Subcutaneous abdominal adipose tissue (tissue), 5 donors: ENCODE results near the gene ADGB.

Experiments
- H3K27ac ChIP-seq: one replicate; pipeline ENCODE4 v1.7.0; 2013; ENCODE audit warnings: low read depth, mild to moderate bottlenecking, inconsistent platforms, low read length, moderate library complexity
- H3K27me3 ChIP-seq, 5 donors: one replicate each; pipeline ENCODE4 v1.7.0; 2013; ENCODE audit warnings: low read length in 5 of 5, inconsistent platforms in 1 of 5; ENCODE audit not compliant: control insufficient read depth in 5 of 5, insufficient read depth in 4 of 5
- H3K36me3 ChIP-seq, 5 donors: one replicate each; pipeline ENCODE4 v1.7.0; 2013; ENCODE audit warnings: low read length in 5 of 5; ENCODE audit not compliant: control insufficient read depth in 5 of 5, insufficient read depth in 5 of 5
- H3K4me1 ChIP-seq, 5 donors: one replicate each; pipeline ENCODE4 v1.7.0; 2013; ENCODE audit warnings: low read length in 5 of 5, mild to moderate bottlenecking in 3 of 5, moderate library complexity in 1 of 5; ENCODE audit not compliant: control insufficient read depth in 5 of 5, insufficient read depth in 5 of 5
- H3K4me3 ChIP-seq, 5 donors: one replicate each; pipeline ENCODE4 v1.7.0; 2013; ENCODE audit warnings: low read length in 5 of 5, low read depth in 1 of 5
- H3K9ac ChIP-seq, 5 donors: one replicate each; pipeline ENCODE4 v1.7.0; 2013; ENCODE audit warnings: low read length in 5 of 5, mild to moderate bottlenecking in 4 of 5, moderate library complexity in 3 of 5
- H3K9me3 ChIP-seq, 5 donors: one replicate each; pipeline ENCODE4 v1.7.0; 2013; ENCODE audit warnings: low read length in 5 of 5; ENCODE audit not compliant: control insufficient read depth in 5 of 5
- donor health status: healthy.
- donor health status: healthy.
- donor health status: healthy.
- donor health status: healthy.
- donor health status: healthy.

Gene ADGB

GRCh38 chr6:146664871-146665360 is 66.1 kb downstream of the ADGB start:
- Histone ChIP-seq H3K9ac (no peak overlapping the region), H3K4me3 (no peak overlapping the region), H3K27ac (no peak overlapping the region), H3K9me3 (no peaks in the 10 kb centered on the region), H3K36me3 (no peaks in the 10 kb centered on the region), H3K27me3 (peaks cover 0 to 4% (median 0%) of the 10 kb centered on the region in 5 donors), H3K4me1 (no peaks in the 10 kb centered on the region)

- Histone ChIP-seq H3K9me3 (no peaks in the 10 kb centered on the region), H3K4me3 (no peak overlapping the region), H3K36me3 (no peaks in the 10 kb centered on the region), H3K4me1 (no peaks in the 10 kb centered on the region), H3K27me3 (peaks cover 0 to 4% (median 0%) of the 10 kb centered on the region in 5 donors), H3K9ac (no peak overlapping the region), H3K27ac (no peak overlapping the region)
Observed at GRCh38 chr6:146666909-146667308, 68.1 kb downstream of the ADGB start.

- Histone ChIP-seq H3K4me1 (no peaks in the 10 kb centered on the region), H3K27me3 (peaks cover 0 to under 1% (median 0%) of the 10 kb centered on the region in 5 donors), H3K4me3 (no peak overlapping the region), H3K36me3 (no peaks in the 10 kb centered on the region), H3K9ac (no peak overlapping the region), H3K27ac (no peak overlapping the region), H3K9me3 (no peaks in the 10 kb centered on the region)
Observed at GRCh38 chr6:146670161-146670560, 71.4 kb downstream of the ADGB start.

GRCh38 chr6:146673069-146673468 is 74.3 kb downstream of the ADGB start:
- no peak overlapping the region for H3K4me3 ChIP-seq
- H3K36me3 ChIP-seq, result no peaks in the 10 kb centered on the region
- no peak overlapping the region for H3K9ac ChIP-seq
- no peaks in the 10 kb centered on the region for H3K4me1 ChIP-seq
- no peaks in the 10 kb centered on the region for H3K9me3 ChIP-seq
- no peaks in the 10 kb centered on the region for H3K27me3 ChIP-seq
- no peak overlapping the region for H3K27ac ChIP-seq

GRCh38 chr6:146679386-146679785 is 80.6 kb downstream of the ADGB start:
- no peaks in the 10 kb centered on the region for H3K27me3 ChIP-seq
- H3K27ac ChIP-seq, result no peak overlapping the region
- no peak overlapping the region for H3K9ac ChIP-seq
- no peaks in the 10 kb centered on the region for H3K36me3 ChIP-seq
- no peak overlapping the region for H3K4me3 ChIP-seq
- H3K9me3 ChIP-seq, result no peaks in the 10 kb centered on the region
- no peaks in the 10 kb centered on the region for H3K4me1 ChIP-seq

- Histone ChIP-seq H3K4me1 (no peaks in the 10 kb centered on the region), H3K36me3 (no peaks in the 10 kb centered on the region), H3K9me3 (no peaks in the 10 kb centered on the region), H3K4me3 (no peak overlapping the region), H3K9ac (no peak overlapping the region), H3K27ac (no peak overlapping the region), H3K27me3 (no peaks in the 10 kb centered on the region)
Observed at GRCh38 chr6:146682919-146683318, 84.1 kb downstream of the ADGB start.

GRCh38 chr6:146689806-146690205 is 91.0 kb downstream of the ADGB start:
- Histone ChIP-seq H3K4me1 (no peaks in the 10 kb centered on the region), H3K36me3 (no peaks in the 10 kb centered on the region), H3K4me3 (no peak overlapping the region), H3K9ac (no peak overlapping the region), H3K27ac (no peak overlapping the region), H3K27me3 (no peaks in the 10 kb centered on the region), H3K9me3 (no peaks in the 10 kb centered on the region)

GRCh38 chr6:146693342-146693741 is 94.6 kb downstream of the ADGB start:
- H3K9me3 ChIP-seq, result no peaks in the 10 kb centered on the region
- H3K9ac ChIP-seq, result no peak overlapping the region
- H3K4me1 ChIP-seq, result no peaks in the 10 kb centered on the region
- no peak overlapping the region for H3K4me3 ChIP-seq
- H3K27me3 ChIP-seq, result no peaks in the 10 kb centered on the region
- no peak overlapping the region for H3K27ac ChIP-seq
- no peaks in the 10 kb centered on the region for H3K36me3 ChIP-seq

GRCh38 chr6:146697921-146698320 is 99.1 kb downstream of the ADGB start:
- H3K9ac ChIP-seq, result no peak overlapping the region
- H3K27me3 ChIP-seq, result no peaks in the 10 kb centered on the region
- H3K4me1 ChIP-seq, result peaks cover 0 to 3% (median 2%) of the 10 kb centered on the region in 5 donors
- H3K36me3 ChIP-seq, result no peaks in the 10 kb centered on the region
- H3K9me3 ChIP-seq, result no peaks in the 10 kb centered on the region
- no peak overlapping the region for H3K4me3 ChIP-seq
- no peak overlapping the region for H3K27ac ChIP-seq

GRCh38 chr6:146700078-146700686 is 101.4 kb downstream of the ADGB start:
- H3K9me3 ChIP-seq, result no peaks in the 10 kb centered on the region
- no peak overlapping the region for H3K9ac ChIP-seq
- no peak overlapping the region for H3K4me3 ChIP-seq
- H3K4me1 ChIP-seq, result peaks cover 0 to 3% (median 2%) of the 10 kb centered on the region in 5 donors
- H3K27me3 ChIP-seq, result no peaks in the 10 kb centered on the region
- H3K36me3 ChIP-seq, result no peaks in the 10 kb centered on the region
- H3K27ac ChIP-seq, result no peak overlapping the region
